ENCODE data around the gene PLK5.
"Not testable (repeated sequence)": the region's sequence is repeated elsewhere in the genome, so short reads cannot be mapped to it uniquely, and the experiment has no call there.

The PLK5 gene
- 0.17 to 0.39 (median 0.35) reads per million in 3 donors for total RNA-seq

- H3K9me3 ChIP-seq (ENCODE audit: control insufficient read depth, low read length) = no peaks in the 10 kb centered on the region
- no peak within 1 kb of the TSS for H3K27ac ChIP-seq (ENCODE audit: insufficient read depth, low read length, poor library complexity, severe bottlenecking)
- H3K36me3 ChIP-seq (ENCODE audit: control insufficient read depth, insufficient read depth, low read length) = no peaks in the 10 kb centered on the region
- H3K4me1 ChIP-seq (ENCODE audit: control insufficient read depth, insufficient read depth, low read length, poor library complexity, severe bottlenecking) = no peaks in the 10 kb centered on the region
- DNase-seq = no peak
- H3K27me3 ChIP-seq (replicated peaks; ENCODE audit: control insufficient read depth, insufficient read depth, low read length, poor library complexity, severe bottlenecking) = peaks cover 18% of the 10 kb centered on the region
- no peak within 1 kb of the TSS for H3K4me3 ChIP-seq (ENCODE audit: insufficient read depth, low read depth, low read length, poor library complexity, severe bottlenecking)
Measured at GRCh38 chr19:1523412-1524286, at the start of gene PLK5. Gene PLK5 (plus strand): TSS chr19:1524077. CDS start chr19:1526997, 2,920 bp downstream.

- H3K4me3 ChIP-seq (ENCODE audit: insufficient read depth, low read depth, low read length, poor library complexity, severe bottlenecking) = no peak overlapping the region
- no peak for DNase-seq
- no peaks in the 10 kb centered on the region for H3K9me3 ChIP-seq (ENCODE audit: control insufficient read depth, low read length)
- H3K36me3 ChIP-seq (ENCODE audit: control insufficient read depth, insufficient read depth, low read length) = peaks cover 5% of the 10 kb centered on the region
- H3K4me1 ChIP-seq (ENCODE audit: control insufficient read depth, insufficient read depth, low read length, poor library complexity, severe bottlenecking) = peaks cover 35% of the 10 kb centered on the region
- H3K27ac ChIP-seq (ENCODE audit: insufficient read depth, low read length, poor library complexity, severe bottlenecking) = no peak overlapping the region
- H3K27me3 ChIP-seq (replicated peaks; ENCODE audit: control insufficient read depth, insufficient read depth, low read length, poor library complexity, severe bottlenecking) = no peaks in the 10 kb centered on the region
Measured at GRCh38 chr19:1474765-1475351, 49.0 kb upstream of the PLK5 start.

- H3K36me3 ChIP-seq (ENCODE audit: control insufficient read depth, insufficient read depth, low read length) = peaks cover 5% of the 10 kb centered on the region
- H3K27ac ChIP-seq (ENCODE audit: insufficient read depth, low read length, poor library complexity, severe bottlenecking) = no peak overlapping the region
- H3K9me3 ChIP-seq (ENCODE audit: control insufficient read depth, low read length) = no peaks in the 10 kb centered on the region
- no peak for DNase-seq
- H3K27me3 ChIP-seq (replicated peaks; ENCODE audit: control insufficient read depth, insufficient read depth, low read length, poor library complexity, severe bottlenecking) = no peaks in the 10 kb centered on the region
- H3K4me1 ChIP-seq (ENCODE audit: control insufficient read depth, insufficient read depth, low read length, poor library complexity, severe bottlenecking) = peaks cover 26% of the 10 kb centered on the region
- H3K4me3 ChIP-seq (ENCODE audit: insufficient read depth, low read depth, low read length, poor library complexity, severe bottlenecking) = no peak overlapping the region
Measured at GRCh38 chr19:1475751-1476437, 48.0 kb upstream of the PLK5 start.

GRCh38 chr19:1477056-1477455, 46.8 kb upstream of the PLK5 start:
- H3K9me3 ChIP-seq (ENCODE audit: control insufficient read depth, low read length); H3K27me3 ChIP-seq (replicated peaks; ENCODE audit: control insufficient read depth, insufficient read depth, low read length, poor library complexity, severe bottlenecking); H3K36me3 ChIP-seq (ENCODE audit: control insufficient read depth, insufficient read depth, low read length); DNase-seq; H3K27ac ChIP-seq (ENCODE audit: insufficient read depth, low read length, poor library complexity, severe bottlenecking); H3K4me3 ChIP-seq (ENCODE audit: insufficient read depth, low read depth, low read length, poor library complexity, severe bottlenecking): not testable (repeated sequence)
- peaks cover 14% of the 10 kb centered on the region for H3K4me1 ChIP-seq (ENCODE audit: control insufficient read depth, insufficient read depth, low read length, poor library complexity, severe bottlenecking)

- Histone ChIP-seq H3K9me3 (ENCODE audit: control insufficient read depth, low read length) (no peaks in the 10 kb centered on the region), H3K4me1 (ENCODE audit: control insufficient read depth, insufficient read depth, low read length, poor library complexity, severe bottlenecking) (peaks cover 14% of the 10 kb centered on the region), H3K27me3 (replicated peaks; ENCODE audit: control insufficient read depth, insufficient read depth, low read length, poor library complexity, severe bottlenecking) (no peaks in the 10 kb centered on the region)
Measured at GRCh38 chr19:1478934-1479707, 44.8 kb upstream of the PLK5 start, which contains the start of gene C19orf25. Gene C19orf25 (minus strand): TSS chr19:1479215. CDS start chr19:1478903, 312 bp downstream.

GRCh38 chr19:1481224-1481892, 42.5 kb upstream of the PLK5 start:
- no peak for DNase-seq
- Histone ChIP-seq H3K27me3 (replicated peaks; ENCODE audit: control insufficient read depth, insufficient read depth, low read length, poor library complexity, severe bottlenecking) (no peaks in the 10 kb centered on the region), H3K36me3 (ENCODE audit: control insufficient read depth, insufficient read depth, low read length) (no peaks in the 10 kb centered on the region), H3K9me3 (ENCODE audit: control insufficient read depth, low read length) (no peaks in the 10 kb centered on the region), H3K4me3 (ENCODE audit: insufficient read depth, low read depth, low read length, poor library complexity, severe bottlenecking) (no peak overlapping the region), H3K4me1 (ENCODE audit: control insufficient read depth, insufficient read depth, low read length, poor library complexity, severe bottlenecking) (peaks cover 14% of the 10 kb centered on the region), H3K27ac (ENCODE audit: insufficient read depth, low read length, poor library complexity, severe bottlenecking) (no peak overlapping the region)

More at GRCh38 chr19:1478934-1479707, 44.8 kb upstream of the PLK5 start, which contains the start of gene C19orf25:
- H3K4me3 ChIP-seq (ENCODE audit: insufficient read depth, low read depth, low read length, poor library complexity, severe bottlenecking) = peak within 1 kb of the TSS; percentile 59
- H3K27ac ChIP-seq (ENCODE audit: insufficient read depth, low read length, poor library complexity, severe bottlenecking) = peak within 1 kb of the TSS; percentile 75
- H3K36me3 ChIP-seq (ENCODE audit: control insufficient read depth, insufficient read depth, low read length) = peaks cover 5% of the 10 kb centered on the region
- peak; percentile 76 to 84 (median 80) for DNase-seq

GRCh38 chr19:1481893-1482360, 42.0 kb upstream of the PLK5 start:
- Histone ChIP-seq H3K9me3 (ENCODE audit: control insufficient read depth, low read length) (no peaks in the 10 kb centered on the region), H3K4me1 (ENCODE audit: control insufficient read depth, insufficient read depth, low read length, poor library complexity, severe bottlenecking) (peaks cover 14% of the 10 kb centered on the region), H3K27me3 (replicated peaks; ENCODE audit: control insufficient read depth, insufficient read depth, low read length, poor library complexity, severe bottlenecking) (no peaks in the 10 kb centered on the region), H3K4me3 (ENCODE audit: insufficient read depth, low read depth, low read length, poor library complexity, severe bottlenecking) (no peak overlapping the region), H3K36me3 (ENCODE audit: control insufficient read depth, insufficient read depth, low read length) (no peaks in the 10 kb centered on the region), H3K27ac (ENCODE audit: insufficient read depth, low read length, poor library complexity, severe bottlenecking) (no peak overlapping the region)
- no peak for DNase-seq

GRCh38 chr19:1482361-1483130, 41.3 kb upstream of the PLK5 start:
- H3K36me3 ChIP-seq (ENCODE audit: control insufficient read depth, insufficient read depth, low read length) = no peaks in the 10 kb centered on the region
- H3K4me3 ChIP-seq (ENCODE audit: insufficient read depth, low read depth, low read length, poor library complexity, severe bottlenecking) = no peak overlapping the region
- H3K4me1 ChIP-seq (ENCODE audit: control insufficient read depth, insufficient read depth, low read length, poor library complexity, severe bottlenecking) = peaks cover 10% of the 10 kb centered on the region
- no peaks in the 10 kb centered on the region for H3K27me3 ChIP-seq (replicated peaks; ENCODE audit: control insufficient read depth, insufficient read depth, low read length, poor library complexity, severe bottlenecking)
- H3K27ac ChIP-seq (ENCODE audit: insufficient read depth, low read length, poor library complexity, severe bottlenecking) = no peak overlapping the region
- DNase-seq = no peak
- H3K9me3 ChIP-seq (ENCODE audit: control insufficient read depth, low read length) = no peaks in the 10 kb centered on the region

All from effector memory CD4-positive, alpha-beta T cell (primary cell).